Measurements from ENCODE around the gene KLHL28.

Gene KLHL28

DNA sequence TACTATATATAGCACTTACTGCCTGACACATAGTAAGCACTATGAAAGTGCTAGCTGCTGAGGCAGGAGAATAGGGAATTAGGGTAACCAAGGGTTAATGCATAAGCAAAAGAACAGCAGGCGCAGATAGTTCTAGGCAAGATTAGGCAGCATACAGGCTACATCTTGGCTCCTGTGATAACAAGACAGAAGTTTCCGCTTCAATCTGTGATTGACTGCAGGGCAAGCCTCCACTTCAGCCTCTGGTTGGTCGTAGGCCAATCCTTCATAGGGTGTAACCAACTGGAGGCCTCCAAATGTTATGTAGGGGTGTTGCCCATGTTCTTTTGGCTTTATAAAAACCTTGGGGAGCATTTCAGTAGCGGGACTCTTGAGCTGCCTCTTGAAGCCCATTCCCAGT lies 46.9 kb downstream of the KLHL28 start:
- TF ChIP-seq EZH2phosphoT487 (IDR thresholded peaks at IDR 0.05; ENCODE audit: borderline replicate concordance): no peak
- TF ChIP-seq, protein P1, sequence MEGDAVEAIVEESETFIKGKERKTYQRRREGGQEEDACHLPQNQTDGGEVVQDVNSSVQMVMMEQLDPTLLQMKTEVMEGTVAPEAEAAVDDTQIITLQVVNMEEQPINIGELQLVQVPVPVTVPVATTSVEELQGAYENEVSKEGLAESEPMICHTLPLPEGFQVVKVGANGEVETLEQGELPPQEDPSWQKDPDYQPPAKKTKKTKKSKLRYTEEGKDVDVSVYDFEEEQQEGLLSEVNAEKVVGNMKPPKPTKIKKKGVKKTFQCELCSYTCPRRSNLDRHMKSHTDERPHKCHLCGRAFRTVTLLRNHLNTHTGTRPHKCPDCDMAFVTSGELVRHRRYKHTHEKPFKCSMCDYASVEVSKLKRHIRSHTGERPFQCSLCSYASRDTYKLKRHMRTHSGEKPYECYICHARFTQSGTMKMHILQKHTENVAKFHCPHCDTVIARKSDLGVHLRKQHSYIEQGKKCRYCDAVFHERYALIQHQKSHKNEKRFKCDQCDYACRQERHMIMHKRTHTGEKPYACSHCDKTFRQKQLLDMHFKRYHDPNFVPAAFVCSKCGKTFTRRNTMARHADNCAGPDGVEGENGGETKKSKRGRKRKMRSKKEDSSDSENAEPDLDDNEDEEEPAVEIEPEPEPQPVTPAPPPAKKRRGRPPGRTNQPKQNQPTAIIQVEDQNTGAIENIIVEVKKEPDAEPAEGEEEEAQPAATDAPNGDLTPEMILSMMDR (conservative IDR thresholded peaks at IDR 0.05; ENCODE audit: low read length): no peak
- Histone ChIP-seq H3K27me3 (ENCODE audit: insufficient read depth, low read length, poor library complexity, severe bottlenecking) (no peaks in the 10 kb centered on the region), H3K9me2 (replicated peaks; ENCODE audit: low read depth, low read length) (no peaks in the 10 kb centered on the region), H2AFZ (ENCODE audit: low read length) (no peak overlapping the region), H3K4me3 (ENCODE audit: low read length, poor library complexity, severe bottlenecking) (no peak overlapping the region), H3K36me3 (ENCODE audit: insufficient read depth, low read length) (no peaks in the 10 kb centered on the region), H3F3A (ENCODE audit: low read depth) (no peaks in the 10 kb centered on the region), H3K4me2 (ENCODE audit: low read depth, low read length, poor library complexity, severe bottlenecking) (no peak overlapping the region), H3K9ac (ENCODE audit: low read depth, low read length, poor library complexity, severe bottlenecking) (no peak overlapping the region), H3K79me2 (ENCODE audit: insufficient read depth, low read length) (no peaks in the 10 kb centered on the region), H4K20me1 (ENCODE audit: insufficient read depth, low read length, poor library complexity, severe bottlenecking) (no peaks in the 10 kb centered on the region), H3K9me3 (ENCODE audit: insufficient read depth, low read depth, low read length) (no peaks in the 10 kb centered on the region), H3K4me1 (ENCODE audit: insufficient read depth, low read length, poor library complexity, severe bottlenecking) (no peaks in the 10 kb centered on the region)

DNA sequence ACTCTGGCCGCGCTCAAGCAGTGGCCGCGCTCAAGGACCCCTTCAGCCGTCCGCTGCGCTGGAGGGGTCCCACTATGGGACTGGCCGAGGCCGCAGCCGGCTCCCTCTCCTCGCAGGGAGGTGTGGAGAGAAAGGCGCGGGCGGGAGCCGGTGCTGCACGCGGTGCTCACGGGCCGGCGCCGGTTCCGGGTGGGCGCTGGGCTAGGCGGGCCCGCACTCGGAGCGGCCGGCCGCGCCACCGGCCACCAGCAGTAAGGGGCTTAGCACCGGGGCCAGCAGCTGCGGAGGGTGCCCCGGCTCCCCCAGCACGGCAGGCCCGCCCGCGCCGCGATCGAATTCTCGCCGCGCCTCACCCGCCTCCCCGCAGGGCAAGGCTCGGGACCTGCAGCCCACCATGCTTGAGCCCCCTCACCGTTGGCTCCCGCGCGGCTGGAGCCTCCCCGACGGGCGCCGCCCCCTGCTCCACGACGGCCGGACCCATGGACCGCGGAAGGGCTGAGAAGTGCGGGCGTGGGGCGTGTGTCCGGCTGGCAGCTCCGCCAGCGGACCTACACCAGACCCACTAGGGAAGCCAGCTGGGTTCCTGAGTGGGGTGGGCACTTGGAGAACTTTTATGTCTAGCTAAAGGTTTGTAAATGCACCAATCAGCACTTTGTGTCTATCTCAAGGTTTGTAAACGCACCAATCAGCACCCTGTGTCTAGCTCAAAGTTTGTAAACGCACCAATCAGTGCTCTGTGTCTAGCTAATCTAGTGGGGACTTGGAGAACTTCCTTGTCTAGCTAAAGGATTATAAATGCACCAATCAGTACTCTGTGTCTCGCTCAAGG lies 49.5 kb downstream of the KLHL28 start:
- H3K27me3 ChIP-seq (ENCODE audit: insufficient read depth, low read length, poor library complexity, severe bottlenecking): no peaks in the 10 kb centered on the region
- no peak overlapping the region for H3K4me3 ChIP-seq (ENCODE audit: low read length, poor library complexity, severe bottlenecking)
- TF ChIP-seq, protein P1 (conservative IDR thresholded peaks at IDR 0.05; ENCODE audit: low read length): no peak
- TF ChIP-seq EZH2phosphoT487 (IDR thresholded peaks at IDR 0.05; ENCODE audit: borderline replicate concordance): no peak

DNA sequence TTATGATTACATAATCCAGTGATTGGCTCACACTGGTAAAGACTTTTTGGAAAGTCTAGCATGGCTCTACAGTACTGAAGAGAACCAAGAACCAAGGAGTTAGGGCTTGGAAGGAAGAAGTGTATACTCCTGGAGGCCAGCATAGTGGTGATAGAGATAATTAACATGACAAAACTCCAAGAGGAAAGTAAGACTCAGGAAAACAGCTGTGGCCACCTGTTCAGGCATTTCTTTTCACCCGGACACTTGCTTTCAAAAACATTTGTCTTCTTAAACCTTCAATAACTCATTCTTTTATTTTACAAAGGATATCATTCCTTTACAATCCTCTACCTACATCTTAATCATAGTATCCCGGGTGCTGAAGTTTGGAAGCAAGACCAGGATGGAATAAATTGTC lies 50.9 kb downstream of the KLHL28 start:
- TF ChIP-seq, protein P1 (conservative IDR thresholded peaks at IDR 0.05; ENCODE audit: low read length): no peak
- TF ChIP-seq EZH2phosphoT487 (IDR thresholded peaks at IDR 0.05; ENCODE audit: borderline replicate concordance): no peak
- no peaks in the 10 kb centered on the region for H3K36me3 ChIP-seq (ENCODE audit: insufficient read depth, low read length)

More for the DNA sequence above, 49.5 kb downstream of the KLHL28 start:
- Histone ChIP-seq H3K36me3 (ENCODE audit: insufficient read depth, low read length) (no peaks in the 10 kb centered on the region), H3K9me2 (replicated peaks; ENCODE audit: low read depth, low read length) (no peaks in the 10 kb centered on the region), H3K9ac (ENCODE audit: low read depth, low read length, poor library complexity, severe bottlenecking) (no peak overlapping the region), H3K9me3 (ENCODE audit: insufficient read depth, low read depth, low read length) (no peaks in the 10 kb centered on the region), H3K4me1 (ENCODE audit: insufficient read depth, low read length, poor library complexity, severe bottlenecking) (no peaks in the 10 kb centered on the region), H3K4me2 (ENCODE audit: low read depth, low read length, poor library complexity, severe bottlenecking) (no peak overlapping the region), H4K20me1 (ENCODE audit: insufficient read depth, low read length, poor library complexity, severe bottlenecking) (no peaks in the 10 kb centered on the region), H3F3A (ENCODE audit: low read depth) (no peaks in the 10 kb centered on the region), H2AFZ (ENCODE audit: low read length) (no peak overlapping the region), H3K79me2 (ENCODE audit: insufficient read depth, low read length) (no peaks in the 10 kb centered on the region)

More for the DNA sequence above, 50.9 kb downstream of the KLHL28 start:
- no peaks in the 10 kb centered on the region for H3K27me3 ChIP-seq (ENCODE audit: insufficient read depth, low read length, poor library complexity, severe bottlenecking)
- H2AFZ ChIP-seq (ENCODE audit: low read length): no peak overlapping the region
- H3K4me3 ChIP-seq (ENCODE audit: low read length, poor library complexity, severe bottlenecking): no peak overlapping the region
- H3K4me1 ChIP-seq (ENCODE audit: insufficient read depth, low read length, poor library complexity, severe bottlenecking): no peaks in the 10 kb centered on the region
- H3K79me2 ChIP-seq (ENCODE audit: insufficient read depth, low read length): no peaks in the 10 kb centered on the region
- H3K9ac ChIP-seq (ENCODE audit: low read depth, low read length, poor library complexity, severe bottlenecking): no peak overlapping the region
- H3K9me3 ChIP-seq (ENCODE audit: insufficient read depth, low read depth, low read length): no peaks in the 10 kb centered on the region
- no peaks in the 10 kb centered on the region for H3K9me2 ChIP-seq (replicated peaks; ENCODE audit: low read depth, low read length)
- H3F3A ChIP-seq (ENCODE audit: low read depth): no peaks in the 10 kb centered on the region
- no peak overlapping the region for H3K4me2 ChIP-seq (ENCODE audit: low read depth, low read length, poor library complexity, severe bottlenecking)
- H4K20me1 ChIP-seq (ENCODE audit: insufficient read depth, low read length, poor library complexity, severe bottlenecking): no peaks in the 10 kb centered on the region

Data from Loucy (cell line).